OCI-LY7 (cell line): ENCODE results near the gene TRIM46. TPM values are rescaled to one million over a fixed set of nuclear protein-coding genes. Genes with fewer than 3 reads are reported as not detected.

ENCODE experiments used
- BruUV-seq: library from RNA; stranded (reverse); fragments of 400-500 nt; replicated peaks from 2 replicates; lab custom pipeline; 2021; lab: Mats Ljungman, UMichigan
- CTCF ChIA-PET: fragments of 300-600 bp; sonication (Branson Sonifier 250); formaldehyde crosslinking; loops from one replicate; lab custom pipeline; 2022; ENCODE audit warnings: antibody characterized with exemption; ENCODE audit not compliant: unreplicated experiment; lab: Charles Lee
- POLR2A ChIA-PET: fragments of 300-600 bp; sonication (Branson Sonifier 250); formaldehyde crosslinking; loops from one replicate; lab custom pipeline; 2022; ENCODE audit warnings: antibody characterized with exemption; lab: Charles Lee
- DNase-seq: peaks from one replicate; pipeline ENCODE4 v3.0.0-alpha.2; 2015; ENCODE audit warnings: low spot score
- H2AFZ ChIP-seq: fragments of 200-600 bp; sonication (generic), shearing (Covaris generic); 2 replicates; pipeline ENCODE4 v1.6.1; 2014; ENCODE audit warnings: mild to moderate bottlenecking, antibody characterized with exemption, low read length, moderate library complexity
- H3K27ac ChIP-seq: fragments of 200-600 bp; sonication (generic); 2 replicates; pipeline ENCODE4 v1.5.1; 2014; ENCODE audit warnings: mixed run types, low read depth, mild to moderate bottlenecking, moderate library complexity, low read length, inconsistent platforms; ENCODE audit not compliant: poor library complexity, severe bottlenecking
- H3K36me3 ChIP-seq: fragments of 200-600 bp; sonication (generic); 2 replicates; pipeline ENCODE4 v1.6.1; 2014; ENCODE audit warnings: mild to moderate bottlenecking, antibody characterized with exemption, low read length, moderate library complexity, mixed read lengths; ENCODE audit not compliant: insufficient read depth
- H3K4me1 ChIP-seq: fragments of 200-600 bp; sonication (generic); 2 replicates; pipeline ENCODE4 v1.5.1; 2014; ENCODE audit warnings: mild to moderate bottlenecking, low read length; ENCODE audit not compliant: insufficient read depth, poor library complexity, severe bottlenecking
- H3K4me2 ChIP-seq: fragments of 200-600 bp; sonication (generic); 2 replicates; pipeline ENCODE4 v1.6.1; 2014; ENCODE audit warnings: mild to moderate bottlenecking, low read length
- H3K4me3 ChIP-seq: fragments of 200-600 bp; sonication (generic); 2 replicates; pipeline ENCODE4 v1.5.1; 2014; ENCODE audit warnings: mild to moderate bottlenecking, low read depth, low read length; ENCODE audit not compliant: poor library complexity, severe bottlenecking
- H3K79me2 ChIP-seq: fragments of 200-600 bp; sonication (generic); 2 replicates; pipeline ENCODE4 v1.6.1; 2016; ENCODE audit warnings: low read depth, mild to moderate bottlenecking, low read length, moderate library complexity, mixed read lengths; ENCODE audit not compliant: insufficient read depth
- H3K9me2 ChIP-seq: fragments of 200-600 bp; sonication (generic); 2 replicates; pipeline ENCODE4 v1.6.1; 2016; ENCODE audit warnings: mild to moderate bottlenecking, low read length, mixed read lengths; ENCODE audit not compliant: insufficient read depth
- H3K9me3 ChIP-seq: fragments of 200-600 bp; sonication (generic); 2 replicates; pipeline ENCODE4 v1.6.1; 2014; ENCODE audit warnings: mild to moderate bottlenecking, mixed run types, low read length, mixed read lengths
- H4K20me1 ChIP-seq: fragments of 200-600 bp; sonication (generic); 2 replicates; pipeline ENCODE4 v1.6.1; 2014; ENCODE audit warnings: mild to moderate bottlenecking, antibody characterized with exemption, low read length, moderate library complexity, mixed read lengths; ENCODE audit not compliant: insufficient read depth
- CTCF ChIP-seq: fragments of 200-600 bp; sonication (generic); conservative IDR thresholded peaks from 2 replicates; pipeline ENCODE4 v1.5.1; 2014; ENCODE audit warnings: mild to moderate bottlenecking, antibody characterized with exemption, low read length, moderate library complexity, mixed read lengths
- EZH2phosphoT487 ChIP-seq: fragments of 200-600 bp; sonication (generic); IDR thresholded peaks from 2 replicates; pipeline ENCODE4 v1.6.1; 2018; ENCODE audit warnings: low read depth, borderline replicate concordance, mild to moderate bottlenecking, mixed run types, antibody characterized with exemption, low read length, moderate library complexity, mixed read lengths
- intact Hi-C: fragments of 100-400 bp; cut with micrococcal nuclease; formaldehyde crosslinking; loops from one replicate; pipeline ENCODE4 v1.10.0; 2022; ENCODE audit not compliant: unreplicated experiment
- total RNA-seq, 2 experiments: library from RNA; depleted of rRNA in 1 of 2; stranded (reverse); fragments of >200 nt in 1 of 2; shearing (Covaris generic) in 1 of 2; gene quantifications; 2 replicates each; pipeline ENCODE4 v1.2.3, GENCODE V29; 2014 to 2022

The TRIM46 gene
- total RNA-seq, 2 experiments from 2014 or later = 3.1 to 4.5 TPM

GRCh38 chr1:155195201-155196102 is 21.8 kb downstream of the TRIM46 start:
- CTCF ChIA-PET = no interaction called here
- no peak for DNase-seq
- no peaks in the 10 kb centered on the region for H3K9me2 ChIP-seq
- no peak for TF ChIP-seq CTCF
- TF ChIP-seq EZH2phosphoT487 = no peak
- H3K4me2 ChIP-seq = no peak overlapping the region
- H3K36me3 ChIP-seq = no peaks in the 10 kb centered on the region
- intact Hi-C loops = no loop called here
- H3K4me3 ChIP-seq = no peak overlapping the region
- POLR2A ChIA-PET = no interaction called here
- H3K4me1 ChIP-seq = peaks cover 15% of the 10 kb centered on the region
- H4K20me1 ChIP-seq = no peaks in the 10 kb centered on the region
- H3K79me2 ChIP-seq = no peaks in the 10 kb centered on the region
- H2AFZ ChIP-seq = no peak overlapping the region
- no peaks in the 10 kb centered on the region for H3K9me3 ChIP-seq
- no TSS peak for BruUV-seq
- H3K27ac ChIP-seq = no peak overlapping the region

- DNase-seq = no peak
- ChIA-PET POLR2A (no interaction called here), CTCF (no interaction called here)
- Histone ChIP-seq H3K79me2 (no peaks in the 10 kb centered on the region), H4K20me1 (no peaks in the 10 kb centered on the region), H3K9me3 (no peaks in the 10 kb centered on the region), H2AFZ (no peak overlapping the region), H3K4me1 (peaks cover 15% of the 10 kb centered on the region), H3K4me3 (no peak overlapping the region), H3K9me2 (no peaks in the 10 kb centered on the region), H3K4me2 (no peak overlapping the region), H3K27ac (no peak overlapping the region), H3K36me3 (no peaks in the 10 kb centered on the region)
- intact Hi-C loops = no loop called here
- BruUV-seq = no TSS peak
- TF ChIP-seq EZH2phosphoT487 (no peak), CTCF (no peak)
Observed at GRCh38 chr1:155196103-155196892, 22.6 kb downstream of the TRIM46 start.
